Stimulated activated CD8-positive, alpha-beta memory T cell treated with anti-CD3 and anti-CD28 coated beads, Interleukin-7, amount 100 ng/mL, for 4 hours (primary cell): Measurements from ENCODE around the gene ARHGEF9.
"Not testable (repeated sequence)": the region's sequence is repeated elsewhere in the genome, so short reads cannot be mapped to it uniquely, and the experiment has no call there.

Experiments used
- DNase-seq, 2 donors: peaks; one replicate each; pipeline ENCODE4 v3.0.0-alpha.2; 2020; ENCODE audit warnings: low read depth in 2 of 2

The ARHGEF9 gene

DNA sequence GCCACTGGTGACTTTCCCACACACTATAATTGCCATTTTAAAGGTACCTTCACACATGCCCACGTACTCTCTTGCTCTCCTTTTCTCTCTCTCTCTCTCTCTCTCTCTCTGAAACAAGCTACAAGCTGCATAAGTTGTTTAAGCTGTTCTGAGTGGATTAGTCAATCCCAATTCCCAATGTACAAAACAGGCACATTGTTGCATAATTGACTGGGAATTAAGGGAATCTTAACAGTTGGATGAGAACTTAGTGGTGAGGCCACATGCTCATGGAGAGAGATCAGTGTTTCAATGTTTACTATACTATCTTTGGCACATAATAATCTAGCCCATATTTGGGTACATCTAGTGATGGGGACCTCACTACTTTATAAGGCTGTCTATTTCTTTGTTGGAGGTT lies 123.3 kb downstream of the ARHGEF9 start:
- no peak for DNase-seq

DNA sequence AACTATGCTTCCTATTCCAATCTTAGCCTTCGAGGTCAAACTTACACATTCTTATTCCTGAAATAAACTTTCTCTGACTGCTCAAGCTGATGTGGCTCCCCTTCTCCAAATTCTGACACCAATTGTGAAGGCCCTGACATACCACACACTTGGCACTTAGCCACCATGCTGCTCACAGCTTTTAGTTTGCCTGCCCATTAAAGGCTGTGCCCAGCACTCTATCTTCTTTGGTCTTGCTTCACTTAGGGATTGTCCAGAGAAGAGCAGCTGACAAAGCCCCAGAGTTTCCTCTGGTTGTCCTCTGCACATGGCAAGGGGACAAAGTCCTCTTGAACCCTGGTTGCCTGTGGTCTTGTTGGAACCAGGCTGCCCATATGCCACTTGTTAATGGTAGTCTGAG lies 126.1 kb downstream of the ARHGEF9 start:
- no peak for DNase-seq

DNA sequence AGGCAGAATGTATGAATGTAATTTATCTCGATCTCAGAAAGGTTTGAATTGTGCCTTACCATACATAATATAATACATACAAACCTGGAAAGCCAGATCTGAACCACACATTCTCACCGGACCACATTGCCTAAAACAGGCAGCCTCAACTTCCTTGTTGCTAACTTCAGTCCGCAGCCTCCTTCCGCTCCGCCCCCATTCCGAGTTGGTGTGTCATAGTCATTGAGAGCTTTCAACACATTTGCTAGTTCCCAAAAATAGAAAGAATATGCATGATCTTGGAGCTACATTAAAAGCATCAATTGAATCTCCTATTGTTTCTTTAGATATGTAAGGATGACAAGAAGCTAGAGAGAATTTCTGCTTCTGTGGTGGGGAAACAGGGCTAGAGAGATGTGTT lies 127.2 kb downstream of the ARHGEF9 start:
- DNase-seq: no peak

DNA sequence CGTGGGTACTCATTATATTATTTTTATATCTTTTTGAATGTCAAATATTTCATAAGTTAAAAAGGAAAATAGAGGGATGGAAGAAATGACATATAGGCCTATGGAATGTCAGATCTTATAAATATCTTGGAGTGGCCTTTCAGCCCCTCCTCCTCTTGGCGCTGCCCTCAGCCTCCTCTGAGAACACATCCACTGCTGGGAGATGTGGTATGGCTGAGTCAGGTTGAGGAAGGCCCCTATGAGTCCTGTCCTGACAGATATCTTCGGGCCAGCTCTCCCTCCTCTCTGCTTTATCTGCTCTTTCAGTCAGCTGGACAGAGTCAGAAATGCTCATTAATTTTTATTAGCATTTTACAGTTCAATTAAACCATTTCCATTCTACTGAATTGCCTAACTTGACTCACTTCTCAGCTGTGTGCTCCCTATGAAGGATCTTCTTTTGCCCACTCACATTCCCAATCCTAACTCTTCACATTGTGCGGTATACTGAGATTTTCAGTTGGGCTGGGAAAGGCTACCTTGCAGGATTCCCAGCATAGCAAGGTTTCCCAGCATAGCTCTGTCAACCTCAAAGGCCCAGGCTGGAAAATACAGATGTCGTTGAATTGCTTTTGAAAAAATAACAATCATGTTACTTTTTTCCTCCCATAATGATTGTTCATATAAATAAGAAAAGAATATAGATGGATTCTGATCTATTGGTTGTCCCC lies 128.0 kb downstream of the ARHGEF9 start:
- DNase-seq: no peak

DNA sequence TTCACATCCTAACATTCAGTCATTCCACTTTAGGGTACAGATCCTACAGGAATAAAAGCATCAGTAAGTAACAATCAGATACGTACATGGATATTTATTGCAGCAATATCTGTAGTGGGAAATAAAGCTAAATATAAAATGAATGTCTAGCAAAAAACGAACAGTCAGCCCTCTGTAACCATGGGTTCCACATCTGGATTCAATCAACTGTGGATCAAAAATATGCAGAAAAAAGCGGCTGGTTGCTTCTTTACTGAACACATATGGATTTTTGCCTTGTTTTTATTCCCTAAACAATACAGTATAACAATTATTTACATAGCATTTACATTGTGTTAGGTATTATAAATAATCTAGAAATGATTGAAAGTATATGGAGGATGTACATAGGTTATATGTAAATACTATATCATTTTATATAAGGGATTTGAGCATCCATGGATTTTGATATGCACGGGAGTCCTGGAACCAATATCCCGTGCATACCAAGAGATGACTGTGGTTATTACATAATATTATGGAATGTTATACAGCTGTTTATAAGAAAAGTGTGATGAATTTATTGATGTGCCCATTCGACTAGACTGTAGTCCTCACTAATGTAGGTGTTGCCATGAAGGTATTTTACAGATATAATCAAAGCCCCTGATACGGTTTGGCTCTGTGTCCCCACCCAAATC lies 132.8 kb downstream of the ARHGEF9 start:
- DNase-seq: no peak

DNA sequence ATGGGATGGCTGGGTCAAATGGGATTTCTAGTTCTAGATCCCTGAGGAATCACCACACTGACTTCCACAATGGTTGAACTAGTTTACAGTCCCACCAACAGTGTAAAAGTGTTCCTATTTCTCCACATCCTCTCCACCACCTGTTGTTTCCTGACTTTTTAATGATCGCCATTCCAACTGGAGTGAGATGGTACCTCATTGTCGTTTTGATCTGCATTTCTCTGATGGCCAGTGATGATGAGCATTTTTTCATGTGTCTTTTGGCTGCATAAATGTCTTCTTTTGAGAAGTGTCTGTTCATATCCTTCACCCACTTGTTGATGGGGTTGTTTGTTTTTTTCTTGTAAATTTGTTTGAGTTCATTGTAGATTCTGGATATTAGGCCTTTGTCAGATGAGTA lies 139.3 kb downstream of the ARHGEF9 start:
- DNase-seq: not testable (repeated sequence)

DNA sequence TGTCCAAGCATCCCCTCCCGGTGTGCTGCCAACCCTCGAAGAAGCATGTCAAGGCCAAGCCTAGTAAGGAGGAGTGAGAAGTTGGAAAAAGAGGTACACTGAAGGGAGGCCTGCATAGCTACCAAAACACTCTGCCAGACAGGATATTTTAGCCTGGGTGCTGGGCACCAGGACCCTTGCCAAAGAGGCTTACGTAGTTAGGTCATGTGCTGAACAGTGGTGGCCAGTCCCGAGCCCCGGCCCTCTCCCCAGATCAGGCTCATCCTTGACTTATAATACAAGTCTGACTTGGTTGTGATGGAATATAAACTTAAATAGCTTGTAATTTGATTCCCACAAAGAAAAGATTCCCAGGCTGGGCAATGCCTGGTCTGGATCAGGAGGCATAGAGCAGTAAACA lies 149.3 kb downstream of the ARHGEF9 start:
- no peak for DNase-seq

DNA sequence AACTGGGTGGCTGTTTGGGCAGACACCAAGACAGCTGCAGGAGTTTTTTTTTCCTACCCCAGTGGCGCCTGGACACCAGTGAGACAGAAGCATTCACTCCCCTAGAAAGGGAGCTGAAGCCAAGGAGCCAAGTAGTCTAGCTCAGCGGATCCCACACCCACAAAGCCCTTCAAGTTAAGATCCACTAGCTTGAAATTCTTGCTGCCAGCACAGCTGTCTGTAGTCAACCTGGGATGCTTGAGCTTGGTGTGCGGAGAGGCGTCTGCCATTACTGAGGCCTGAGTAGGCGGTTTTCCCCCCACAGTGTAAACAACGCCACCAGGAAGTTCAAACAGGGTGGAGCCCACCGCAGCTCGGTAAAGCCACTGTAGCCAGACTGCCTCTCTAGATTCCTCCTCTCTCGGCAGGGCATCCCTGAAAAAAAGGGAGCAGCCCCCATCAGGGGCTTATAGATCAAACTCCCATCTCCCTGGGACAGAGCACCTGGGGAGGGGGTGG lies 171.4 kb downstream of the ARHGEF9 start:
- no peak for DNase-seq

DNA sequence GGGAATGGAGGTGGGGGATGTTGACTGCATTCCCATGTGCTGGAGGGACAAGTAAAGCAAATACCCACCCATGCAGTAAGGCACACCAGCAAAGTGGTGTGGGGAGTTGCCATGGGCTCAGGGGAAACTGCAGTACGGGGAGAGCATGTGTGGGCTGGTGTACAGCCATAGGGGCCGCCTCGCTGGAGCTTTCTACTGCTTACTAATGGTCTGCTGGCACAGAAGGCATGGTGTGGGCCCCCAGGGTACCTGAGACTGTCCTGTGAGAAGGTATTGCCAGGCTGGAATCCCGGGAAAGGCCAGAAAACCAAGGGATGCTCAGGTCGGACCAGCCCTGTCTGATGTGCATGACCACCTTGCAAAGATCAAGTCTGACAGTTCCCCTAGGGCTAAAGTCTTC lies 199.1 kb downstream of the ARHGEF9 start:
- DNase-seq: no peak
